GM19452 (cell line): ENCODE data around the gene FNIP2.
"Not testable (repeated sequence)": the region's sequence is repeated elsewhere in the genome, so short reads cannot be mapped to it uniquely, and the experiment has no call there.

Experiments used
- ATAC-seq: cut with Tn5 transposase; IDR thresholded peaks from one replicate; pipeline ENCODE4 v1.9.1; 2021; ENCODE audit not compliant: unreplicated experiment

FNIP2 gene

DNA sequence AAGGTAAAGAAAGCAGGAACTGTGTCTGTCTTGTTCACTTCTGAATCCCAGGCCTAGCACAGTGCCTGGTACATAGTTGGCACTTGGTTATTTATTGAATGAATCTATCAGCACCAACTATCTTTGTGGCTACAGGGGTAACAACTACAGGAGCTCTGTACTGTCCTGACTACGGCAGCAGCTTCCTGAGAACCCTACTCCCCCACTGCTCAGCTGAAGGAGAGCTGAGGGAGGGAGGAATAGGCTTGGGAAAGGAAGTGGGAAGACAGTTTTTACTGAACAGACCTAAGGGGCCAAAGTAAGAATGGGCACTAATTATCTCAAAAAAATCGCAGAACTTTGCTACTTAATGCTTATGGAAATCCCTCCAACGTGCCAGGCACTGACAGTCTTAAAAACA, 178.0 kb downstream of the FNIP2 start:
- ATAC-seq: no peak

DNA sequence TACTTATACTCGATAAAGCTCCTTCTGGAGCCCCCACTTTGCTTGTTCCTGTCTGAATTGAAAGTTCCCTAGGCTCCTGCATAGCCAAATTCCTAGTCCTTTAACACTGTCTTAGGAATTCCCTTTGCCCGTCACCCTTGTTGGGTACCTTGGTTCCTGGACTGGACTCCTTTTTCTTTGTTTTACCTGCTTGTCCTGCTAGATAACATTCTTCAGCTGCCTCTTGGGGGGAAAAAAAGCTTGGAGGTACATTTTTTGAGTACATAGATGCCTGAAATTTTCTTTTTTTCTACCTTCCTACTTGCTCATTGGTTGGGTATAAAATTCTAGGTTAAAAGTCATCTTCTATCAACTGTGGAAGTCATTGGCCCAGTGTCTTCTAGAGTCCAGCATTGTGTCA, 179.2 kb downstream of the FNIP2 start:
- no peak for ATAC-seq

DNA sequence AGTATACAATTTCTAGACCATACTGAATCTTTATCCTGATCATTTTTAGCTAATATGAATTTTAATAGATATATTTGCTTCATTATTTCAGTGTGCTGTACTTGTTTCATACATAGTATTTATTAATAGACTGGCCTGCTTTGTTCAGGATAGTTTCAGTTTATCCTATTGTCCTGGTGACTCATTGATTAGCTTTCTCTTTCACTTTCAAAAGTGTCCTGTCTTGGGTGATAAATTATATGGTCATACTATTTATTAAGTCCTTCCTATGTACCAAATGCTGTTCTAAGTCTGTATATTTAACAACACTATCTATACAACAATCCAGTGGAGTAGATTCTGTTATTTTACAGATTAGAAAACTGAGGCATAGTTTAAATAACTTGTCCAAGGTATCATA, 180.3 kb downstream of the FNIP2 start:
- peak; percentile 76 for ATAC-seq

DNA sequence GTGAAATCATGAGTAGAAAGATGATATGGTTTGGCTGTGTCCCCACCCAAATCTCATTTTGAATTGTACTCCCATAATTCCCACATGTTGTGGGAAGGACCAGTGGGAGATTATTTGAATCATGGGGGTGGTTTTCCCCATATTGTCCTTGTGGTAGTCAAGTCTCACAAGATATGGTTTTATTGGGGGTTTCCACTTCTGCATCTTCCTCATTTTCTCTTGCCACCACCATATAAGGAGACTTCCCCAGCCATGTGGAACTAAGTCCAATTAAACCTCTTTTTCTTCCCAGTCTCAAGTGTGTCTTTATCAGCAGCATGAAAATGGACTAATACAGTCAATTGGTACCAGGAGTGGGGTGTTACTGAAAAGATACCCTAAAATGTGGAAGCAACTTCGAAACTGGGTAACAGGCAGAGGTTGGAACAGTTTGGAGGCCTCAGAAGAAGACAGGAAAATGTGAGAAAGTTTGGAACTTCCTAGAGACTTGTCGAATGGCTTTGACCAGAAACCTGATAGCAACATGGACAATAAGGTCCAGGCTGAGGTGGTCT, 183.5 kb downstream of the FNIP2 start:
- not testable (repeated sequence) for ATAC-seq

DNA sequence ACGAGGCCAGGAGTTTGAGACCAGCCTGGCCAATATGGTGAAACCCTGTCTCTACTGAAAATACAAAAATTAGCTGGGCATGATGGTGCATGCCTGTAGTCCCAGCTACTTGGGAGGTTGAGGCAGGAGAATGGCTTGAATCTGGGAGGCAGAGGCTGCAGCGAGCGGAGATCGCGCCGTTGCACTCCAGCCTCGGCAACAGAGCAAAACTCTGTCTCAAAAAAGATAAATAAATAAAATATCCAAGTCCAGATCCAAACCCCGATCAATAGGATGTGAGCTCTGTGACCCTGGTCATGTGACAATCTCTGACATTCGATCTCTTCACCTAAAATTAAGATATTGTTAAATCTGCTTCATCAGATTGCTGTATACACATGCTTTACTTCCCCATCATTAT, 187.5 kb downstream of the FNIP2 start:
- not testable (repeated sequence) for ATAC-seq

DNA sequence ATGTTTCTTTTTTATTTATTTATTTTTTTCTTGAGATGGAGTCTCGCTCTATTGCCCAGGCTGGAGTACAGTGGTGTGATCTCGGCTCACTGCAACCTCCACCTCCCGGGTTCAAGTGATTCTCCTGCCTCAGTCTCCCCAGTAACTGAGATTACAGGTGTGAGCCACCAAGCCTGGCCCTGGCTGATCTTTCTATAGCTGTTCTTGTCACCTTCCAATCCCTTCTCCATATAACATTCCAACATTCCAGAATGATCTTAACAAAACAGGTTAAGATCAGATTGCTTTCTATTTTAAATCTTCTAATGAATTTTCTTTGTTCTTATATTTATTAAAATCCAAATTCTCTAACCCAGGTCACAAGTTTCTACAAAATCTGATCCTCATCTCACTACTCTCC, 188.1 kb downstream of the FNIP2 start:
- not testable (repeated sequence) for ATAC-seq
